Measurements from ENCODE around the gene PCDHB8. TPM values are rescaled to one million over a fixed set of nuclear protein-coding genes. Genes with fewer than 3 reads are reported as not detected.
"Not testable (repeated sequence)": the region's sequence is repeated elsewhere in the genome, so short reads cannot be mapped to it uniquely, and the experiment has no call there.

Gene PCDHB8
- total RNA-seq, result 1 to 10 TPM in 3 of 4 donors, under 1 TPM in 1; 0.27 to 1.5 (median 1.2) TPM

DNA sequence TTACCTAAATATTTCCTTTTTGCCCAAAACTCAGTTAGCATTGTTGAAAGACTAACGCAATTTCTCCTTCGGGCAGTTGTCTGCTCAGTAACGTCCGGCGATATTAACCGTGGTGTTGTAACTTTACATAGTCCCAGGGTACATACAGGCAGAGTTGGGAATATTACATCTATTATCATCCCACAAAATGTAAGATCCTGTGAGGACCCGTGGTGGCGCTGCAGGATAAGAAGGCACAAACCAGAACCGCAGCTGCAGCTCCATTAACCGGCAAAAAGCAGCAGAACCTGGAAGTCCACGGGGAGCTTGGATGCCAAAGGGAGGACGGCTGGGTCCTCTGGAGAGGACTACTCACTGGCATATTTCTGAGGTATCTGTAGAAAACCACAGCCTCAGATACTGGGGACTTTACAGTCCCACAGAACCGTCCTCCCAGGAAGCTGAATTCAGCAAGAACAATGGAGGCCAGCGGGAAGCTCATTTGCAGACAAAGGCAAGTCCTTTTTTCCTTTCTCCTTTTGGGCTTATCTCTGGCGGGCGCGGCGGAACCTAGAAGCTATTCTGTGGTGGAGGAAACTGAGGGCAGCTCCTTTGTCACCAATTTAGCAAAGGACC is at the start of gene PCDHB8:
Gene PCDHB8, plus strand, starts transcription at position 214 of the 615 bp plus-strand sequence. Its CDS starts 245 bp downstream, at position 459.
- Histone ChIP-seq H3K27me3 (peaks cover 72% of the 10 kb centered on the region), H3K9me3 (peaks cover 3 to 81% (median 3%) of the 10 kb centered on the region in 3 donors)
- H3K4me3 ChIP-seq, H3K27ac ChIP-seq, H3K4me1 ChIP-seq, H3K36me3 ChIP-seq: not testable (repeated sequence)
- ATAC-seq, result peak; percentile 10
- 33 to 41% methylated on average over 11 to 14 of the region's 18 CpGs for WGBS, 2 donors (ENCODE audit: low coverage in 1 of 2)

DNA sequence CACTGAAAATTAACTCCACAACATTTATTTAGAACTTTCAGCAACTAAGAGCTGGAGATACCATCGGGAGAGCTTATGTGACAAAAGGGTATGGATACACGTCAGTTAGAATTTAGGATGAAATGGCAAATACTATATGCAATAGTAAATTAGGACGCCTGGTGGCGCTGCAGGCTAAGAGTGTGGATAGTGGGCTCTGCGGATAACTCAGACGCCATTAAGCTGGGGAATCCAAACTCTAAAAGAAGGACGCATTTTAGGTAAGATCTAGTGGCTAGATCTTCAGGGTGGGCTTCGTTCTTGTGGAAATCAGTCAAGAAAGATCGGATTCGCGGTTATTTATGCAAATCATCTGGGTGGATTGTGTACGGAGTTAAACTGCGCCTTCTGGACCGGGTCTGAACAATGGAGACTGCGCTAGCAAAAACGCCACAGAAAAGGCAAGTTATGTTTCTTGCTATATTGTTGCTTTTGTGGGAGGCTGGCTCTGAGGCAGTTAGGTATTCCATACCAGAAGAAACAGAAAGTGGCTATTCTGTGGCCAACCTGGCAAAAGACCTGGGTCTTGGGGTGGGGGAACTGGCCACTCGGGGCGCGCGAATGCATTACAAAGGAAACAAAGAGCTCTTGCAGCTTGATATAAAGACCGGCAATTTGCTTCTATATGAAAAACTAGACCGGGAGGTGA is 42.4 kb upstream of the PCDHB8 start, which contains the start of gene PCDHB5:
Gene PCDHB5, plus strand, starts transcription at position 177 of the 688 bp plus-strand sequence. Its CDS starts 229 bp downstream, at position 406.
- 13 to 15% methylated on average over 18 to 22 of the region's 22 CpGs for WGBS, 2 donors (ENCODE audit: low coverage in 1 of 2)
- Histone ChIP-seq H3K9me3 (peaks cover 0 to 89% (median 2%) of the 10 kb centered on the region in 3 donors), H3K36me3 (no peaks in the 10 kb centered on the region), H3K4me1 (no peaks in the 10 kb centered on the region), H3K27ac (peak within 1 kb of the TSS in 1 of 4 donors; percentile 14), H3K27me3 (peaks cover 18% of the 10 kb centered on the region), H3K4me3 (peak within 1 kb of the TSS; percentile 34 to 43)
- no peak for ATAC-seq
- TF ChIP-seq POLR2AphosphoS5 (IDR thresholded peaks at IDR 0.05) (no peak), POLR2A (IDR thresholded peaks at IDR 0.05) (no peak), EP300 (IDR thresholded peaks at IDR 0.05) (no peak)
- TF ChIP-seq, protein P1, sequence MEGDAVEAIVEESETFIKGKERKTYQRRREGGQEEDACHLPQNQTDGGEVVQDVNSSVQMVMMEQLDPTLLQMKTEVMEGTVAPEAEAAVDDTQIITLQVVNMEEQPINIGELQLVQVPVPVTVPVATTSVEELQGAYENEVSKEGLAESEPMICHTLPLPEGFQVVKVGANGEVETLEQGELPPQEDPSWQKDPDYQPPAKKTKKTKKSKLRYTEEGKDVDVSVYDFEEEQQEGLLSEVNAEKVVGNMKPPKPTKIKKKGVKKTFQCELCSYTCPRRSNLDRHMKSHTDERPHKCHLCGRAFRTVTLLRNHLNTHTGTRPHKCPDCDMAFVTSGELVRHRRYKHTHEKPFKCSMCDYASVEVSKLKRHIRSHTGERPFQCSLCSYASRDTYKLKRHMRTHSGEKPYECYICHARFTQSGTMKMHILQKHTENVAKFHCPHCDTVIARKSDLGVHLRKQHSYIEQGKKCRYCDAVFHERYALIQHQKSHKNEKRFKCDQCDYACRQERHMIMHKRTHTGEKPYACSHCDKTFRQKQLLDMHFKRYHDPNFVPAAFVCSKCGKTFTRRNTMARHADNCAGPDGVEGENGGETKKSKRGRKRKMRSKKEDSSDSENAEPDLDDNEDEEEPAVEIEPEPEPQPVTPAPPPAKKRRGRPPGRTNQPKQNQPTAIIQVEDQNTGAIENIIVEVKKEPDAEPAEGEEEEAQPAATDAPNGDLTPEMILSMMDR (IDR thresholded peaks at IDR 0.05), result peak in 3 of 4 experiments; percentile 22 to 48 (median 26)

DNA sequence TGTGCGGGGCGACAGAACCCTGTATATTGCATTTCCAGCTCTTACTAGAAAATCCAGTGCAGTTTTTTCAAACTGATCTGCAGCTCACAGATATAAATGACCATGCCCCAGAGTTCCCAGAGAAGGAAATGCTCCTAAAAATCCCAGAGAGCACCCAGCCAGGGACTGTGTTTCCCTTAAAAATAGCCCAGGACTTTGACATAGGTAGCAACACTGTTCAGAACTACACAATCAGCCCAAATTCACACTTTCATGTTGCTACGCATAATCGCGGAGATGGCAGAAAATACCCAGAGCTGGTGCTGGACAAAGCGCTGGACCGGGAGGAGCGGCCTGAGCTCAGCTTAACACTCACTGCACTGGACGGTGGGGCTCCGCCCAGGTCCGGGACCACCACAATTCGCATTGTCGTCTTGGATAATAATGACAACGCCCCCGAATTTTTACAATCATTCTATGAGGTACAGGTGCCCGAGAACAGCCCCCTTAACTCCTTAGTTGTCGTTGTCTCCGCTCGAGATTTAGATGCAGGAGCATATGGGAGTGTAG is 41.8 kb upstream of the PCDHB8 start:
- peak overlapping the region; percentile 34 to 43 for H3K4me3 ChIP-seq
- H3K27me3 ChIP-seq, result peaks cover 18% of the 10 kb centered on the region
- H3K27ac ChIP-seq, result no peak overlapping the region
- 54 to 65% methylated on average over 19 of the region's 19 CpGs for WGBS, 2 donors (ENCODE audit: low coverage in 1 of 2)
- no peaks in the 10 kb centered on the region for H3K36me3 ChIP-seq
- TF ChIP-seq, protein P1 (IDR thresholded peaks at IDR 0.05), result no peak
- TF ChIP-seq EP300 (IDR thresholded peaks at IDR 0.05) (no peak), POLR2AphosphoS5 (IDR thresholded peaks at IDR 0.05) (no peak), POLR2A (IDR thresholded peaks at IDR 0.05) (no peak)
- peaks cover 0 to 89% (median 2%) of the 10 kb centered on the region in 3 donors for H3K9me3 ChIP-seq
- no peak for ATAC-seq
- H3K4me1 ChIP-seq, result no peaks in the 10 kb centered on the region

DNA sequence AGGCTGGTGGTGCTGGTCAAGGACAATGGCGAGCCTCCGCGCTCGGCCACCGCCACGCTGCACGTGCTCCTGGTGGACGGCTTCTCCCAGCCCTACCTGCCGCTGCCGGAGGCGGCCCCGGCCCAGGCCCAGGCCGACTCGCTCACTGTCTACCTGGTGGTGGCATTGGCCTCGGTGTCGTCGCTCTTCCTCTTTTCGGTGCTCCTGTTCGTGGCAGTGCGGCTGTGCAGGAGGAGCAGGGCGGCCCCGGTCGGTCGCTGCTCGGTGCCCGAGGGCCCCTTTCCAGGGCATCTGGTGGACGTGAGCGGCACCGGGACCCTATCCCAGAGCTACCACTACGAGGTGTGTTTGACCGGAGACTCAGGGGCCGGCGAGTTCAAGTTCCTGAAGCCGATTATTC is 40.2 kb upstream of the PCDHB8 start:
- not testable (repeated sequence) for ATAC-seq, H3K36me3 ChIP-seq, H3K27ac ChIP-seq, H3K4me1 ChIP-seq, H3K4me3 ChIP-seq
- WGBS, 2 donors (ENCODE audit: low coverage in 1 of 2), result 83% methylated on average over 5 of the region's 34 CpGs; no CpG with 5 or more reads in 1 of the 2 donors
- H3K27me3 ChIP-seq, result peaks cover 18% of the 10 kb centered on the region
- peaks cover 0 to 96% (median 2%) of the 10 kb centered on the region in 3 donors for H3K9me3 ChIP-seq

DNA sequence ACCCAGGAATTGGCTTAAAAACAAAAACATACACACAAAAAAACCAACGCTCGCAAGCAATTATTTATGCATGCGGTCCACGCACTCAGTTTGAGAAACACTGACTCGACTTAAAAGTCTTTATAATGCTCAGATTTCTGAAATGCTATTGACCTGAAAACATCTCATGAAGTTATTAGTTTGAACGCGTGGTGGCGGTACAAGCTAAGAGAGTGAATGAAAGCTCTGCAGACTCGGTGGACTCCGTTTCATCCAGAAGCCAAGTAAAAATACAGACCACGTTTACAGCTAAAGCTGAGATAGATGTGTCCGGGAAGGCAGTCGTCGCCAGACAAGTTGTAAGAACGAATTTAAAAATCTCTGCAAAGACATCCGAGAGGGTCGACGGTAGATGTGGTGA is 27.8 kb upstream of the PCDHB8 start, which contains the start of gene PCDHB6:
Gene PCDHB6, plus strand, starts transcription at position 246 of the 400 bp plus-strand sequence. CDS start 201 bp downstream, outside the sequence.
- 15 to 26% methylated on average over 18 of the region's 18 CpGs for WGBS, 2 donors (ENCODE audit: low coverage in 1 of 2)
- no peak for ATAC-seq
- H3K27ac ChIP-seq, result no peak within 1 kb of the TSS

More for the DNA sequence above, 27.8 kb upstream of the PCDHB8 start, which contains the start of gene PCDHB6:
- Histone ChIP-seq H3K4me3 (peak within 1 kb of the TSS in 1 of 2 donors; percentile 6), H3K36me3 (no peaks in the 10 kb centered on the region), H3K4me1 (no peaks in the 10 kb centered on the region), H3K9me3 (peaks cover 0 to 89% (median 0%) of the 10 kb centered on the region in 3 donors), H3K27me3 (peaks cover 43% of the 10 kb centered on the region)
- TF ChIP-seq, protein P1 (IDR thresholded peaks at IDR 0.05), result peak in 1 of 4 experiments; percentile 27
- TF ChIP-seq POLR2AphosphoS5 (IDR thresholded peaks at IDR 0.05), result no peak
- TF ChIP-seq POLR2A (IDR thresholded peaks at IDR 0.05), result no peak

Measured in gastroesophageal sphincter (tissue), 4 donors.